K562 (cell line): Measurements from ENCODE around the gene SETD1B. TPM values are rescaled to one million over a fixed set of nuclear protein-coding genes. Genes with fewer than 3 reads are reported as not detected.
"Not testable (repeated sequence)": the region's sequence is repeated elsewhere in the genome, so short reads cannot be mapped to it uniquely, and the experiment has no call there.

Source experiments
- ATAC-seq: fragments of 200-7000 bp; cut with Tn5 transposase; 3 replicates; pipeline ENCODE4 v1.9.1; 2020; ENCODE audit warnings: moderate library complexity
- BruUV-seq: library from RNA; stranded (reverse); fragments of 400-500 nt; replicated peaks from 2 replicates; lab custom pipeline; 2021; lab: Mats Ljungman, UMichigan
- CTCF ChIA-PET: fragments of 300-600 bp; formaldehyde crosslinking; extraction: SDS; loops from one replicate; lab custom pipeline; 2021; ENCODE audit warnings: low intra/inter-chr PET ratio; lab: Yijun Ruan, JAX
- POLR2A ChIA-PET: fragments of 300-600, 350-650 bp; sonication (Branson Sonifier 250); formaldehyde crosslinking; extraction: SDS; loops from one replicate; lab custom pipeline; 2021; ENCODE audit warnings: antibody characterized with exemption, inconsistent platforms; lab: Yijun Ruan, JAX
- DNase-seq, 4 experiments: peaks; one replicate each; pipeline versions ENCODE4 v3.0.0 to v3.0.0-alpha.2; 2011 to 2018; ENCODE audit warnings: low spot score in 3 of 4, mixed read lengths in 3 of 4; ENCODE audit errors: extremely low read depth in 1 of 4
- FAIRE-seq: peaks from 2 replicates; lab custom pipeline; 2011; peaks lifted over from hg19 to GRCh38; lab: Jason Lieb, UNC
- H2AFZ ChIP-seq: 2 replicates; pipeline ENCODE4 v1.6.0; 2011; ENCODE audit warnings: low read depth, low read length, control low read depth, inconsistent platforms
- H3K27ac ChIP-seq: fragments of 200-600 bp; 3 replicates; pipeline ENCODE4 v1.8.0; 2011; ENCODE audit warnings: low read depth, mild to moderate bottlenecking, control low read depth, inconsistent platforms, low read length, moderate library complexity, mixed read lengths; ENCODE audit errors: extremely low read depth
- H3K27me3 ChIP-seq, 2 experiments: fragments of 300-600 bp in 1 of 2; 2 replicates in 1 of 2; 3 replicates in 1 of 2; pipeline versions ENCODE4 v1.6.0 to v1.8.0; 2011; ENCODE audit warnings: inconsistent platforms in 2 of 2, low read length in 2 of 2, mild to moderate bottlenecking in 1 of 2, mixed read lengths in 1 of 2, moderate library complexity in 1 of 2; ENCODE audit not compliant: control insufficient read depth in 2 of 2, insufficient read depth in 2 of 2
- H3K36me3 ChIP-seq: fragments of 300-600 bp; 3 replicates; pipeline ENCODE4 v1.8.0; 2011; ENCODE audit warnings: mild to moderate bottlenecking, low read length, inconsistent platforms; ENCODE audit not compliant: control insufficient read depth, insufficient read depth
- H3K4me1 ChIP-seq, 2 experiments: fragments of 200-600 bp in 1 of 2; replicated peaks in 1 of 2; 2 replicates in 1 of 2; 3 replicates in 1 of 2; pipeline versions ENCODE4 v1.5.1 to v1.8.0; 2011; ENCODE audit warnings: inconsistent platforms in 2 of 2, low read length in 2 of 2, mild to moderate bottlenecking in 1 of 2, mixed read lengths in 1 of 2, moderate library complexity in 1 of 2; ENCODE audit not compliant: control insufficient read depth in 2 of 2, insufficient read depth in 2 of 2
- H3K4me2 ChIP-seq: 2 replicates; pipeline ENCODE4 v1.6.1; 2011; ENCODE audit warnings: low read length, control low read depth, inconsistent platforms, mixed read lengths; ENCODE audit not compliant: insufficient read depth
- H3K4me3 ChIP-seq: fragments of 200-600 bp; sonication (generic), shearing (Covaris generic); 2 replicates; pipeline ENCODE4 v1.5.1; 2016; ENCODE audit warnings: control low read depth, inconsistent platforms
- H3K79me2 ChIP-seq: fragments of 200-600 bp; 3 replicates; pipeline ENCODE4 v1.8.0; 2011; ENCODE audit warnings: low read length, inconsistent platforms; ENCODE audit not compliant: control insufficient read depth, insufficient read depth
- H3K9ac ChIP-seq, 2 experiments: 2 replicates each; pipeline versions ENCODE4 v1.6.0 to v1.6.1; 2011; ENCODE audit warnings: low read depth in 2 of 2, low read length in 2 of 2, control low read depth in 1 of 2, inconsistent platforms in 1 of 2, mild to moderate bottlenecking in 1 of 2, mixed read lengths in 1 of 2; ENCODE audit not compliant: insufficient read depth in 1 of 2
- H3K9me1 ChIP-seq: one replicate; pipeline ENCODE4 v1.6.0; 2011; ENCODE audit warnings: inconsistent platforms, mild to moderate bottlenecking, low read length, moderate library complexity; ENCODE audit not compliant: control insufficient read depth, insufficient read depth
- H3K9me3 ChIP-seq: replicated peaks from 2 replicates; pipeline ENCODE4 v1.5.1; 2011; ENCODE audit warnings: low read depth, low read length, inconsistent platforms; ENCODE audit not compliant: control insufficient read depth, insufficient read depth
- H4K20me1 ChIP-seq: replicated peaks from 2 replicates; pipeline ENCODE4 v1.6.1; 2011; ENCODE audit warnings: low read length, inconsistent platforms, mixed read lengths; ENCODE audit not compliant: control insufficient read depth, insufficient read depth
- ESRRA ChIP-seq: fragments of 450-650 bp; IDR thresholded peaks from 2 replicates; pipeline ENCODE4 v1.6.1; 2014; ENCODE audit warnings: low read depth, mild to moderate bottlenecking, moderate library complexity, borderline replicate concordance
- MED1 ChIP-seq: sonication (generic); formaldehyde crosslinking; IDR thresholded peaks from 2 replicates; pipeline ENCODE4 v1.8.1; 2023; ENCODE audit warnings: missing genetic modification reagents, borderline replicate concordance
- PHB2 ChIP-seq: fragments of 450-650 bp; IDR thresholded peaks from 2 replicates; pipeline ENCODE4 v1.6.1; 2017; ENCODE audit warnings: low read depth
- PHF8 ChIP-seq: fragments of 200-600 bp; sonication (generic); IDR thresholded peaks from 2 replicates; pipeline ENCODE4 v1.6.1; 2012; ENCODE audit warnings: mixed run types, mild to moderate bottlenecking, inconsistent platforms, low read length, moderate library complexity, borderline replicate concordance
- SIN3B ChIP-seq: fragments of 450-650 bp; IDR thresholded peaks from 2 replicates; pipeline ENCODE4 v1.6.1; 2017; ENCODE audit warnings: low read depth, mild to moderate bottlenecking, moderate library complexity
- TCFL5 ChIP-seq: fragments of 250-450 bp; sonication (Bioruptor Pico); conservative IDR thresholded peaks from 2 replicates; pipeline ENCODE4 v1.6.1; 2021; ENCODE audit warnings: mild to moderate bottlenecking, moderate library complexity, matching md5 sums
- ZNF124 ChIP-seq: sonication (generic); formaldehyde crosslinking; IDR thresholded peaks from 2 replicates; pipeline ENCODE4 v1.8.1; 2022; ENCODE audit warnings: missing genetic modification reagents
- ZNF384 ChIP-seq: IDR thresholded peaks from 2 replicates; pipeline ENCODE4 v1.6.1; 2012; ENCODE audit warnings: low read depth, low read length, improper control_type of control experiment
- WGBS: fragments of 100-300 bp; shearing (Covaris generic); methylation state at CpG from one replicate; pipeline ENCODE4 v1.1.6; 2016; ENCODE audit warnings: low coverage, mixed read lengths; ENCODE audit not compliant: insufficient coverage; ENCODE audit errors: missing lambda C conversion rate; 5-methylcytosine and 5-hydroxymethylcytosine counted together
- in situ Hi-C: fragments of 300-500 bp; cut with MboI; formaldehyde crosslinking; loops from 4 replicates; pipeline ENCODE4 v1.15.0; 2018; ENCODE audit warnings: inconsistent platforms, mixed read lengths
- intact Hi-C: fragments of 100-400 bp; cut with micrococcal nuclease; formaldehyde crosslinking; loops from 2 replicates; pipeline ENCODE4 v1.14.2; 2022
- polyA plus RNA-seq, 8 experiments: library from polyadenylated mRNA; depleted of rRNA in 4 of 8; stranded (reverse) in 5 of 8; unstranded in 3 of 8; fragments of >200 nt; fragmentation: Nextera tagmentation in 2 of 8; fragmentation: Illumina TruSeq in 1 of 8; extraction: Ambion mirVana in 2 of 8; extraction: Trizol in 1 of 8; gene quantifications; 2 replicates each; pipeline versions ENCODE4 v1.2.1 to v1.2.3, GENCODE V29; 2011 to 2014; ENCODE audit warnings: inconsistent platforms in 1 of 8, missing spikeins in 1 of 8
- small RNA-seq: library from RNA; depleted of rRNA; stranded (forward); fragments of <200 nt; gene quantifications from one replicate; pipeline ENCODE3, GENCODE V24; 2014
- total RNA-seq, 7 experiments: library from RNA; depleted of rRNA in 6 of 7; stranded (reverse); fragments of >200 nt in 6 of 7; fragmentation: Illumina TruSeq in 2 of 7; extraction: Trizol in 2 of 7; gene quantifications; 2 replicates each; pipeline versions ENCODE4 v1.2.1 to v1.2.3, GENCODE V29; 2011 to 2021; ENCODE audit warnings: low replicate concordance in 1 of 7
- TF ChIP-seq, protein P1 (sequence below): sonication (generic); formaldehyde crosslinking; IDR thresholded peaks from 2 replicates; pipeline ENCODE4 v1.8.0; 2022; ENCODE audit warnings: missing genetic modification reagents, mild to moderate bottlenecking, moderate library complexity, borderline replicate concordance

The SETD1B gene
- total and polyA plus RNA-seq, 9 of the 15 experiments (the other 6 are each of a cell fraction or from before 2014, with no cell fraction given), result 0.48 to 26.6 (median 2.3) TPM

- TF ChIP-seq MED1 (CRISPR knock-in tag) (no peak), PHB2 (no peak), PHF8 (no peak), SIN3B (no peak), ZNF124 (no peak), TCFL5 (CRISPR knock-in tag) (no peak), ZNF384 (no peak), ESRRA (no peak)
These were observed 71.8 kb downstream of the SETD1B start (continued) for GRCh38 chr12:121875582-121875981.

DNA sequence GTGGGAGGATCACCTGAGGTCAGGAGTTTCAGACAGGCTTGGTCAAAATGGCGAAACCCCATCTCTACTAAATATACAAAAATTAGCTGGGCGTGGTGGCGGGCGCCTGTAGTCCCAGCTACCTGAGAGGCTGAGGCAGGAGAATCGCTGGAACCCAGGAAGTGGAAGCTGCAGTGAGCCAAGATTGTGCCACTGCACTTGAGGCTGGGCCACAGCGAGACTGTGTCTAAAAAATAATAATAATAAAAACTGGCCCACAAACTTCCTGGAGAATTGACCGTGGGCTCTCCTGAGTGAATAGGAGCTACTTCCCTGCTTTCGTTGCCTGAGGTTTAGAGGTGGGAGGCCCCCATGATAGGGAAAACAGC is 72.3 kb downstream of the SETD1B start:
- in situ Hi-C loops, H3K9ac ChIP-seq, DNase-seq, H3K9me3 ChIP-seq, H3K27me3 ChIP-seq, BruUV-seq, H3K9me1 ChIP-seq, CTCF ChIA-PET, FAIRE-seq, H3K4me2 ChIP-seq, intact Hi-C loops, ATAC-seq, H4K20me1 ChIP-seq, H3K4me3 ChIP-seq, H3K36me3 ChIP-seq, H3K79me2 ChIP-seq, H2AFZ ChIP-seq, H3K27ac ChIP-seq: not testable (repeated sequence)
- H3K4me1 ChIP-seq, result peaks cover 5 to 11% of the 10 kb centered on the region in 2 experiments
- TF ChIP-seq, protein P1, sequence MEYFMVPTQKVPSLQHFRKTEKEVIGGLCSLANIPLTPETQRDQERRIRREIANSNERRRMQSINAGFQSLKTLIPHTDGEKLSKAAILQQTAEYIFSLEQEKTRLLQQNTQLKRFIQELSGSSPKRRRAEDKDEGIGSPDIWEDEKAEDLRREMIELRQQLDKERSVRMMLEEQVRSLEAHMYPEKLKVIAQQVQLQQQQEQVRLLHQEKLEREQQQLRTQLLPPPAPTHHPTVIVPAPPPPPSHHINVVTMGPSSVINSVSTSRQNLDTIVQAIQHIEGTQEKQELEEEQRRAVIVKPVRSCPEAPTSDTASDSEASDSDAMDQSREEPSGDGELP (CRISPR knock-in tag), result 0 out of 2 replicates have a peak, but pooled peaks have one; percentile 22
- POLR2A ChIA-PET, result interaction anchor here (1.4 kb wide), 1 partner anchor 151 kb away, joined by 3 read pairs; no protein-coding TSS in a partner anchor
- 86% methylated on average over 8 of the region's 8 CpGs for WGBS

Small RNA genes lying within 50 kb of the gene (small RNA-seq; reads per million reads assigned to genes)
- gene AC069503.3, result not detected

Other genes starting within 250 kb of the SETD1B start
Only the 7 nearest of the 9 such genes appear.
- gene ORAI1, start 177.5 kb upstream of the SETD1B start, total RNA-seq (2014; rRNA removed), result 9.8 and 13.2 TPM in 2 replicates
- gene ORAI1, start 177.5 kb upstream of the SETD1B start, total RNA-seq (2014; rRNA removed; fragmentation: Illumina TruSeq; extraction: Trizol), result 2.2 and 2.6 TPM in 2 replicates
- 9.3 and 9.4 TPM in 2 replicates for gene ORAI1, start 177.5 kb upstream of the SETD1B start, total RNA-seq (2015; rRNA removed; fragmentation: Illumina TruSeq; extraction: Trizol)
- 23.8 and 24.4 TPM in 2 replicates for gene ORAI1, start 177.5 kb upstream of the SETD1B start, total RNA-seq (2021)
- gene ORAI1, start 177.5 kb upstream of the SETD1B start, polyA plus RNA-seq (2011; rRNA removed), result 9.3 and 15.7 TPM in 2 replicates
- gene ORAI1, start 177.5 kb upstream of the SETD1B start, polyA plus RNA-seq (2014; fragmentation: Illumina TruSeq; extraction: Trizol), result 5.5 and 16.0 TPM in 2 replicates
- gene ORAI1, start 177.5 kb upstream of the SETD1B start, polyA plus RNA-seq (2014; fragmentation: Nextera tagmentation; extraction: Ambion mirVana), result 1 to 10 TPM; 2.9 to 3.7 TPM
- 18.1 and 26.9 TPM in 2 replicates for gene ORAI1, start 177.5 kb upstream of the SETD1B start, polyA plus RNA-seq (2014; rRNA removed)
- gene MORN3, start 134.4 kb upstream of the SETD1B start, total RNA-seq (2014; rRNA removed), result 0.09 and 0.12 TPM in 2 replicates
- gene MORN3, start 134.4 kb upstream of the SETD1B start, total RNA-seq (2014; rRNA removed; fragmentation: Illumina TruSeq; extraction: Trizol), result 0.22 and 0.26 TPM in 2 replicates
- gene MORN3, start 134.4 kb upstream of the SETD1B start, total RNA-seq (2015; rRNA removed; fragmentation: Illumina TruSeq; extraction: Trizol), result 0.11 TPM in 2 replicates
- 0.22 TPM in 2 replicates for gene MORN3, start 134.4 kb upstream of the SETD1B start, total RNA-seq (2021)
- 0.20 and 0.28 TPM in 2 replicates for gene MORN3, start 134.4 kb upstream of the SETD1B start, polyA plus RNA-seq (2011; rRNA removed)
- 0.19 and 0.32 TPM in 2 replicates for gene MORN3, start 134.4 kb upstream of the SETD1B start, polyA plus RNA-seq (2014; fragmentation: Illumina TruSeq; extraction: Trizol)
- gene MORN3, start 134.4 kb upstream of the SETD1B start, polyA plus RNA-seq (2014; fragmentation: Nextera tagmentation; extraction: Ambion mirVana), result under 1 TPM; 0.25 to 0.27 TPM
- gene MORN3, start 134.4 kb upstream of the SETD1B start, polyA plus RNA-seq (2014; rRNA removed), result 0.12 and 0.15 TPM in 2 replicates
- gene TMEM120B, start 91.3 kb upstream of the SETD1B start, total RNA-seq (2014; rRNA removed), result 9.0 and 11.2 TPM in 2 replicates
- 4.7 and 7.4 TPM in 2 replicates for gene TMEM120B, start 91.3 kb upstream of the SETD1B start, total RNA-seq (2014; rRNA removed; fragmentation: Illumina TruSeq; extraction: Trizol)
- gene TMEM120B, start 91.3 kb upstream of the SETD1B start, total RNA-seq (2015; rRNA removed; fragmentation: Illumina TruSeq; extraction: Trizol), result 6.5 and 7.0 TPM in 2 replicates
- 17.0 and 18.6 TPM in 2 replicates for gene TMEM120B, start 91.3 kb upstream of the SETD1B start, total RNA-seq (2021)
- gene TMEM120B, start 91.3 kb upstream of the SETD1B start, polyA plus RNA-seq (2011; rRNA removed), result 7.2 and 11.4 TPM in 2 replicates
- gene TMEM120B, start 91.3 kb upstream of the SETD1B start, polyA plus RNA-seq (2014; fragmentation: Illumina TruSeq; extraction: Trizol), result 10.1 and 11.4 TPM in 2 replicates
- gene TMEM120B, start 91.3 kb upstream of the SETD1B start, polyA plus RNA-seq (2014; fragmentation: Nextera tagmentation; extraction: Ambion mirVana), result 1 to 10 TPM; 1.7 to 3.8 TPM
- gene TMEM120B, start 91.3 kb upstream of the SETD1B start, polyA plus RNA-seq (2014; rRNA removed), result 12.2 and 18.5 TPM in 2 replicates
- gene RHOF, start 10.3 kb upstream of the SETD1B start, total RNA-seq (2014; rRNA removed), result 3.5 and 3.9 TPM in 2 replicates
- 3.1 and 3.9 TPM in 2 replicates for gene RHOF, start 10.3 kb upstream of the SETD1B start, total RNA-seq (2014; rRNA removed; fragmentation: Illumina TruSeq; extraction: Trizol)
- gene RHOF, start 10.3 kb upstream of the SETD1B start, total RNA-seq (2015; rRNA removed; fragmentation: Illumina TruSeq; extraction: Trizol), result 4.3 and 4.8 TPM in 2 replicates
- gene RHOF, start 10.3 kb upstream of the SETD1B start, total RNA-seq (2021), result 10.1 and 10.4 TPM in 2 replicates
- gene RHOF, start 10.3 kb upstream of the SETD1B start, polyA plus RNA-seq (2011; rRNA removed), result 4.0 and 6.3 TPM in 2 replicates
- gene RHOF, start 10.3 kb upstream of the SETD1B start, polyA plus RNA-seq (2014; fragmentation: Illumina TruSeq; extraction: Trizol), result 4.3 and 5.4 TPM in 2 replicates
- gene RHOF, start 10.3 kb upstream of the SETD1B start, polyA plus RNA-seq (2014; fragmentation: Nextera tagmentation; extraction: Ambion mirVana), result under 1 TPM; 0.13 to 0.45 TPM
- 8.8 and 9.5 TPM in 2 replicates for gene RHOF, start 10.3 kb upstream of the SETD1B start, polyA plus RNA-seq (2014; rRNA removed)
- 0.23 TPM in 1 of 2 replicates, not detected in the other for gene HPD, start 54.9 kb downstream of the SETD1B start, total RNA-seq (2014; rRNA removed)
- gene HPD, start 54.9 kb downstream of the SETD1B start, total RNA-seq (2014; rRNA removed; fragmentation: Illumina TruSeq; extraction: Trizol), result not detected in 2 replicates
- gene HPD, start 54.9 kb downstream of the SETD1B start, total RNA-seq (2015; rRNA removed; fragmentation: Illumina TruSeq; extraction: Trizol), result not detected in 2 replicates
- gene HPD, start 54.9 kb downstream of the SETD1B start, total RNA-seq (2021), result 0.29 TPM in 2 replicates
- gene HPD, start 54.9 kb downstream of the SETD1B start, polyA plus RNA-seq (2011; rRNA removed), result 0.06 TPM in 1 of 2 replicates, not detected in the other
- not detected in 2 replicates for gene HPD, start 54.9 kb downstream of the SETD1B start, polyA plus RNA-seq (2014; fragmentation: Illumina TruSeq; extraction: Trizol)
- under 1 TPM; 0.07 TPM for gene HPD, start 54.9 kb downstream of the SETD1B start, polyA plus RNA-seq (2014; fragmentation: Nextera tagmentation; extraction: Ambion mirVana)
- 0.09 TPM in 1 of 2 replicates, not detected in the other for gene HPD, start 54.9 kb downstream of the SETD1B start, polyA plus RNA-seq (2014; rRNA removed)
- gene PSMD9, start 84.8 kb downstream of the SETD1B start, total RNA-seq (2014; rRNA removed), result 143 and 187 TPM in 2 replicates
- 34.1 and 34.5 TPM in 2 replicates for gene PSMD9, start 84.8 kb downstream of the SETD1B start, total RNA-seq (2014; rRNA removed; fragmentation: Illumina TruSeq; extraction: Trizol)
- 61.7 and 78.2 TPM in 2 replicates for gene PSMD9, start 84.8 kb downstream of the SETD1B start, total RNA-seq (2015; rRNA removed; fragmentation: Illumina TruSeq; extraction: Trizol)
- 66.4 and 71.7 TPM in 2 replicates for gene PSMD9, start 84.8 kb downstream of the SETD1B start, total RNA-seq (2021)
- gene PSMD9, start 84.8 kb downstream of the SETD1B start, polyA plus RNA-seq (2011; rRNA removed), result 61.3 and 68.5 TPM in 2 replicates
- 31.0 and 60.0 TPM in 2 replicates for gene PSMD9, start 84.8 kb downstream of the SETD1B start, polyA plus RNA-seq (2014; fragmentation: Illumina TruSeq; extraction: Trizol)
- 10 to 100 TPM; 12.2 to 22.8 TPM for gene PSMD9, start 84.8 kb downstream of the SETD1B start, polyA plus RNA-seq (2014; fragmentation: Nextera tagmentation; extraction: Ambion mirVana)
- 92.2 and 107 TPM in 2 replicates for gene PSMD9, start 84.8 kb downstream of the SETD1B start, polyA plus RNA-seq (2014; rRNA removed)
- gene CFAP251, start 114.6 kb downstream of the SETD1B start, total RNA-seq (2014; rRNA removed), result 23.9 and 25.2 TPM in 2 replicates
- 16.6 and 19.0 TPM in 2 replicates for gene CFAP251, start 114.6 kb downstream of the SETD1B start, total RNA-seq (2014; rRNA removed; fragmentation: Illumina TruSeq; extraction: Trizol)
- 16.2 and 19.1 TPM in 2 replicates for gene CFAP251, start 114.6 kb downstream of the SETD1B start, total RNA-seq (2015; rRNA removed; fragmentation: Illumina TruSeq; extraction: Trizol)
- gene CFAP251, start 114.6 kb downstream of the SETD1B start, total RNA-seq (2021), result 17.2 and 18.2 TPM in 2 replicates
- gene CFAP251, start 114.6 kb downstream of the SETD1B start, polyA plus RNA-seq (2011; rRNA removed), result 20.0 and 22.2 TPM in 2 replicates
- 16.5 and 18.1 TPM in 2 replicates for gene CFAP251, start 114.6 kb downstream of the SETD1B start, polyA plus RNA-seq (2014; fragmentation: Illumina TruSeq; extraction: Trizol)
- 10 to 100 TPM; 17.4 to 24.3 TPM for gene CFAP251, start 114.6 kb downstream of the SETD1B start, polyA plus RNA-seq (2014; fragmentation: Nextera tagmentation; extraction: Ambion mirVana)
- gene CFAP251, start 114.6 kb downstream of the SETD1B start, polyA plus RNA-seq (2014; rRNA removed), result 27.7 and 31.0 TPM in 2 replicates